Measurements from ENCODE around the gene BTBD6. TPM values are rescaled to one million over a fixed set of nuclear protein-coding genes. Genes with fewer than 3 reads are reported as not detected.
A peak's percentile ranks its signal among the peaks of the same experiment; 100 is the strongest.

Gene BTBD6
- total and polyA plus RNA-seq, 2 of the 8 experiments (the other 6 are each of a cell fraction or from before 2014, with no cell fraction given): 10.1 to 10.2 TPM

DNA sequence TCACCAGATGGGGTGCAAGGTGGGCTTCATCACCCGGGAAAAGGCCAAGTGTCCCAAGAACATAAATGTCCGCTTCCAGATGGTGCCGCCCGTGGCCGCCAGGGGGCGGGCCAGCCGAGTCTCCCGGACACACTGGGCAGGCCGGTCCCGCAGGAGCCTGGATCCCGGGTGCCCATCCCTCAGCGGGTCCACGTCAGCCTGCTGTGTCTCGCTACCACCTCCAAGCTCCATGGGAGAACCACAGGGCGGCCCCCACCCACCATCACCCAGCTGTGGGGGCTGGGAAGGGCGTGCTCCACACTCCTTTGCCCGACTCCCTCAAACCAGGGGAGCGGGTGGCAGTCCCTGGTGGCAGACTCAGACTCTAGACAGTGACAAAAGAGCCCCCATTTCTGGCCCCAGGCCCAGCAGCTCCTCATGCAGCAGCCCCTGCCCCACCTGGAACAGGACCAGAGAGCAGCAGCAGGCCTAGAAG lies 45.2 kb upstream of the BTBD6 start (continued):
- TF ChIP-seq SIN3A (conservative IDR thresholded peaks at IDR 0.05 in 1 of 2, IDR thresholded peaks at IDR 0.05 in 1 of 2; ENCODE audit: low read depth in 1 of 2, low read length in 2 of 2) (no peak), HDAC6 (IDR thresholded peaks at IDR 0.05; ENCODE audit: low read depth, low read length) (no peak), HDAC2 (IDR thresholded peaks at IDR 0.05; ENCODE audit: borderline replicate concordance in 1 of 2, low read depth in 2 of 2, low read length in 2 of 2) (no peak), TAF1 (IDR thresholded peaks at IDR 0.05; ENCODE audit: low read depth, low read length) (no peak), GTF2F1 (IDR thresholded peaks at IDR 0.05; ENCODE audit: borderline replicate concordance, low read depth, low read length) (no peak), PHF8 (conservative IDR thresholded peaks at IDR 0.05; ENCODE audit: low read depth, low read length) (no peak), SP4 (IDR thresholded peaks at IDR 0.05; ENCODE audit: low read length) (no peak), CBX8 (IDR thresholded peaks at IDR 0.05; ENCODE audit: borderline replicate concordance, low read depth, low read length) (no peak)
- TF ChIP-seq, protein P1, sequence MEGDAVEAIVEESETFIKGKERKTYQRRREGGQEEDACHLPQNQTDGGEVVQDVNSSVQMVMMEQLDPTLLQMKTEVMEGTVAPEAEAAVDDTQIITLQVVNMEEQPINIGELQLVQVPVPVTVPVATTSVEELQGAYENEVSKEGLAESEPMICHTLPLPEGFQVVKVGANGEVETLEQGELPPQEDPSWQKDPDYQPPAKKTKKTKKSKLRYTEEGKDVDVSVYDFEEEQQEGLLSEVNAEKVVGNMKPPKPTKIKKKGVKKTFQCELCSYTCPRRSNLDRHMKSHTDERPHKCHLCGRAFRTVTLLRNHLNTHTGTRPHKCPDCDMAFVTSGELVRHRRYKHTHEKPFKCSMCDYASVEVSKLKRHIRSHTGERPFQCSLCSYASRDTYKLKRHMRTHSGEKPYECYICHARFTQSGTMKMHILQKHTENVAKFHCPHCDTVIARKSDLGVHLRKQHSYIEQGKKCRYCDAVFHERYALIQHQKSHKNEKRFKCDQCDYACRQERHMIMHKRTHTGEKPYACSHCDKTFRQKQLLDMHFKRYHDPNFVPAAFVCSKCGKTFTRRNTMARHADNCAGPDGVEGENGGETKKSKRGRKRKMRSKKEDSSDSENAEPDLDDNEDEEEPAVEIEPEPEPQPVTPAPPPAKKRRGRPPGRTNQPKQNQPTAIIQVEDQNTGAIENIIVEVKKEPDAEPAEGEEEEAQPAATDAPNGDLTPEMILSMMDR (IDR thresholded peaks at IDR 0.05; ENCODE audit: control extremely low read depth in 1 of 3, insufficient read depth in 1 of 3, low read depth in 1 of 3, low read length in 3 of 3): peak in 2 of 3 experiments; percentile 84 to 85; a peak in 3 of 4 replicates
- TF ChIP-seq, protein P2, sequence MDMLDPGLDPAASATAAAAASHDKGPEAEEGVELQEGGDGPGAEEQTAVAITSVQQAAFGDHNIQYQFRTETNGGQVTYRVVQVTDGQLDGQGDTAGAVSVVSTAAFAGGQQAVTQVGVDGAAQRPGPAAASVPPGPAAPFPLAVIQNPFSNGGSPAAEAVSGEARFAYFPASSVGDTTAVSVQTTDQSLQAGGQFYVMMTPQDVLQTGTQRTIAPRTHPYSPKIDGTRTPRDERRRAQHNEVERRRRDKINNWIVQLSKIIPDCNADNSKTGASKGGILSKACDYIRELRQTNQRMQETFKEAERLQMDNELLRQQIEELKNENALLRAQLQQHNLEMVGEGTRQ (IDR thresholded peaks at IDR 0.05; ENCODE audit: low read length): 0 out of 2 replicates have a peak, but pooled peaks have one; percentile 1

Data from H1 (cell line).